UCSD-AML1 (cell line): ENCODE data around the gene UBTF.
"Not testable (repeated sequence)": the region's sequence is repeated elsewhere in the genome, so short reads cannot be mapped to it uniquely, and the experiment has no call there.

Experiments
- DNase-seq: peaks from one replicate; lab custom pipeline; 2025; ENCODE audit not compliant: unreplicated experiment; lab: John Stamatoyannopoulos, UW

UBTF gene

GRCh38 chr17:44247876-44248736, 28.6 kb upstream of the UBTF start:
- DNase-seq, result no peak

DNA sequence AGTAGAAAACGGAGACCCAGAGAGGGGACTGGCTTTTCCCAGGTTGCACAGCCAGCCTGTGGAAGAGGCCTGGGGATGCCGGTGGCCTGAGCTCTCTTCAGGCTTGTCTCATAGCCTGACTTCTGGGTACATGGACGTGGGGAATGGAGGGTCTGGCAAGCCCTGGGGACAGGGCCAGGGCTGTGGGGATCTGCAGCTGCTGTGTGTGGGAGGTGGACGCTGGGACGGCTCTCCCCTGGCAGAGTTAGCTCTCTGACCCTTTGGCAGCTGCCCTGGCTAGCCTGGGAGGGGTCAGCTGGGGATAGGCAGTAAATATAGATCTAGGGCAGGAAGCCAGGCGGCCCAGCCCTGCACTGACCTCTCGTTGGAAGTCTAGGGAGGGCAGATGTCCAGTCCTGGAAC, 28.0 kb upstream of the UBTF start:
- no peak for DNase-seq

DNA sequence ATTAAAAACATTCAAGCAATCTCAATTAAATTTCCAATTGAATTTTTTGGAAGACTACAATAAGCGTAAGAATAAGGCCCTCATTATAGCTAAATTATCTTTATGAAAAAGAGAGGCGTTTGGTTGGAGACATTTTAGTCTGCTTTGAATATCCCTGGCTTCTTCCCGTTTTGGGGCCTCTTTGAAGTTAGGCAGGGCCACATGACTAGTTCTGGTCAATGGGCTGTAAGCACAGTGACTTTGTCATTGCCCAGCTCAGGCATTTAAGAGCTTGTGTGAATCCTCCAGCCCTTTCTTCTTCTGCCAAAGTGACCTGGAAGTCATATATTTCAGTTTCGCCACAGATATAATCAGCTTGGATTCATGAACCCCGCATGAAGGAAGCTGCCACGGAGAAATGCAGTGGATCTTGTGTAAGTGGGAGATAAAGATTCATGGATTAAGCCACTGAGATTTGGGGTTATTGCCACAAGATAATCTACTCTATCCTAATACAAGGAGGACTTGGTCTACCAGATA, 21.7 kb upstream of the UBTF start:
- no peak for DNase-seq

DNA sequence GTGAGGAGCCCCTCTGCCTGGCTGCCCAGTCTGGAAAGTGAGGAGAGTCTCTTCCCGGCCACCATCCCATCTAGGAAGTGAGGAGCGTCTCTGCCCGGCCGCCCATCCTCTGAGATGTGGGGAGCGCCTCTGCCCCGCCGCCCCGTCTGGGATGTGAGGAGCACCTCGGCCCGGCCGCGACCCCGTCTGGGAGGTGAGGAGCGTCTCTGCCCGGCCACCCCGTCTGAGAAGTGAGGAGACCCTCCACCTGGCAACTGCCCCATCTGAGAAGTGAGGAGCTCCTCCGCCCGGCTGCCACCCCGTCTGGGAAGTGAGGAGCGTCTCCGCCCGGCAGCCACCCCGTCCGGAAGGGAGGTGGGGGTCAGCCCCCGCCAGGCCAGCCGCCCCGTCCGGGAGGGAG, 18.4 kb upstream of the UBTF start:
- not testable (repeated sequence) for DNase-seq

DNA sequence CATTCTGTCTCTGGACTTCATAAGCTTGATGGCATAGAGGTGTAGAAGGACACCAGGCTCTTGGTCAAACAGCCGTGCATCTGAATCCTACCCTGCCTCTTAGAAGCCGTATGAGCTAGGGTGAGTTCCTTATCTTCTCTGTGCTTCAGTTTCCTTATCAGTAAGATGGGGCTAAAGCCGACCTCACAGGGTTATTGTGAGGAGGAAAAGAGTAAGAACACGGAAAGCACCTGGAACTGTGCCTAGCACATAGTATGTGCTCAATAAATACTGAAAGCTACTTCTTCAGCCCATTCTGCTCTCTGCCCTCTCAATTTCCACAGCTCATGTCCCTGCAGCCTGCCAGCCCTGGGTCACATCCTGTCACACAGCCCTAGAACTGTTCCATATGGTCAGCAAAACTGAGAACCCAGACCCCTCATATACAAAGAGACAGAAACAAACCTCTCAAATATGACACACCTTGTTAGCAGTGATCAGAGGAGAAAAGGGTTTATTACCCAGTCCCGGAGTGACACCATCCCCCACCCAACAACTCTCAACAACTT, 17.0 kb upstream of the UBTF start:
- no peak for DNase-seq

GRCh38 chr17:44235583-44235936, 16.1 kb upstream of the UBTF start:
- DNase-seq, result no peak

GRCh38 chr17:44233582-44233981, 14.1 kb upstream of the UBTF start:
- no peak for DNase-seq

GRCh38 chr17:44232061-44232460, 12.6 kb upstream of the UBTF start:
- no peak for DNase-seq

GRCh38 chr17:44230140-44230539, 10.7 kb upstream of the UBTF start:
- DNase-seq, result no peak

DNA sequence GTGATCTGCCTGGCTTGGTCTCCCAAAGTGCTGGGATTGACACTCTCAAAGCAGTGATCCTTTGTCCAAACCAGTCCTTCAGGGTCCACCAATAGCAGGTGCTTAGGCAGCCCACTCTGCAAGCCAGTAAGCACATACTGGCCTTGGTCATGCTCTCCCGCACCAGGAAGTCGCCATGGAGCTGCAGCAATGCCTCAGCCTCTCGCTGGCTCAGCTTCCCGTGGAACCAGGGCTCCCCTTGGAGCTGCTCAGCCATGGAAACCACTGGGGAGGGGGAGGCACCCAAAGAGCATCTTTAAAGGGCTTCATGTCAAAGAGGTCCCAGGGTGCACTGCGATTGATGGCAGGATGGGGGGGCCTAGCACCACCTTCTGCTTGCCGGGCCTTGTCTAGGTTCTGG, 9.6 kb upstream of the UBTF start:
- DNase-seq, result no peak

- DNase-seq, result no peak
Observed at GRCh38 chr17:44223541-44224071, 4.1 kb upstream of the UBTF start.

GRCh38 chr17:44222112-44222869, 2.8 kb upstream of the UBTF start:
- peak; percentile 78 for DNase-seq

DNA sequence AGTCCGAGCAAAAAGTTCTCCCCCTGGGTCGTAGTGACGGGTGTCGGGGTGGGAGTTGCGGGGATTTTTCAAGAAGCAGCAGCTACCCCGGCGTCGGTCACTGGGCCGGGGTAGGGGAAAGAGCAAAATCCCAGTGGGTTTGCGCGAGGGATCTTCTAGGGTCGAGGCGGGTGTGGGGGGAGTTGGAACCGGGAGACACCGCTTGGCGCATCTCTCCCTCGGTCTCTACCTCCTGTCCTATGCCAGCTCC, 2.3 kb upstream of the UBTF start:
- no peak for DNase-seq

GRCh38 chr17:44221084-44221861, 1.8 kb upstream of the UBTF start:
- DNase-seq, result peak; percentile 69

DNA sequence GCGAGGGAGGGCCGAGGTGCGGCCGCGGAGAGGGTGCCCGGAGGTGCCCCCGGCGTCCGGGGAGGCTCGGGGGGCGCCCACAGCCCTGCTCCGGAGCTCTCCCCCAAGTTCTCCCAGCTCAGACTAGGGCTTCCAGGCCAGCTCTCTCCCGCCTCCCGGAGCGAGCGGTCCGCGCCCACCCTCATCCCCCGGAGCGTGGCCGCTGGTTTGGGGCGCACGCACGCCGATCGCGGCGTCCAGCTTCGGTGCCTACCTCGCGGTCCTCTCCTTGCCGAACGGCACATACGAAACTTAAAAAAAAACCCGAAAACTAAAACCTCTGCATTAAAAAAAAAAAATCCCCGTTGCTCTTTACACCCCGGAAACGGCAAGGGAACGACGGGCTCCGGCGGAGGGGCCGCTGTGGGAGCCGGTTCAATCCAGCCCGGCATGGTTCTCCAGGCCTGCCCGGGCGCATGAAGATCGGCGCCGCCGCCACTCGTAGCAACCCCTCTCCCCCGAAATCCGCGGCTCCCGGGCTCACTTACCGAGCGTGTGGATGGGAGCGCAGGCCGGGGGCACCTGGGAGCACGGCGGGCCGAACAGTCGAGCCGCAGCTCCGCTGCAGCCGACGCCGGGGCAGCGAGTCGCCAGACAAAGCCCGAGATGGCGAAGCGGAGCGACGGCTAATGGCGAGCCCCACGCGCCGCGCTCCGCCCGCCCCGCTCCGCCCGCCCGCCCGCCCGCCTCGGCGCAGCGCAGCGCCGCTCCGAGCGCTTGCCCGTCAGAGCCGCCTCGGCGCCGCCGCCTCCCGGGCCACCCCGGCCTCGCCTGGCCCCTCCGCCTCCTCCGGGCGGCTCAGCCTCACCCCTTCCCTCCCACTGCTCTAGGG, 973 bp upstream of the UBTF start:
- peak; percentile 62 for DNase-seq

GRCh38 chr17:44219108-44219615, 313 bp downstream of the UBTF start:
- peak; percentile 78 for DNase-seq

GRCh38 chr17:44218344-44219107, 949 bp downstream of the UBTF start:
- DNase-seq, result peak; percentile 91

- DNase-seq, result no peak
Observed at GRCh38 chr17:44217738-44218343, 1.6 kb downstream of the UBTF start.

DNA sequence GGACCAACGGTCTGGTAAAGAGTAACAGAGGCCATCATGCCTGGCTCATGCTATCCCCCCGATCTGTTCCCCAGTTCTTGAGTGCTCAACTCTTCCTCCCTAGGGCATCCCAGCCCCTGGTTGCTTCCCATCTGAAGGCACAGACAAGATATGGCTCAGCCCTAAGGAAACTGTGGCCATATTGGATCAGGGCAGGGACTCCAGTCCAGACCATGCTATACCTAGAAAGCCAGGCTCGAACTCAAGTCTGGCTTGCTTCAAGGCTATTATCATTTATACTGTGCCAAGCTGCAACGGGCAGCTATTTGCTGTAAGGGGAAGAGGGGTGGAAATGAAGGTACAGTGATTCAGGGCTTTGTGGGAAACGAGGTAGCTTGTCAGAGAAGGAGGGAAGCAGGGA, 2.8 kb downstream of the UBTF start:
- no peak for DNase-seq
